ENCODE measurements around the gene CXXC1.
"Not testable (repeated sequence)": the region's sequence is repeated elsewhere in the genome, so short reads cannot be mapped to it uniquely, and the experiment has no call there.

CXXC1 gene

GRCh38 chr18:50274044-50274442 lies 13.4 kb downstream of the CXXC1 start:
- DNase-seq (ENCODE audit: low read depth) = no peak

GRCh38 chr18:50273203-50274043 lies 14.1 kb downstream of the CXXC1 start:
- DNase-seq (ENCODE audit: low read depth) = no peak

GRCh38 chr18:50272568-50272967 lies 14.9 kb downstream of the CXXC1 start:
- DNase-seq (ENCODE audit: low read depth) = no peak

GRCh38 chr18:50268022-50268747 lies 19.3 kb downstream of the CXXC1 start:
- DNase-seq (ENCODE audit: low read depth) = peak; percentile 68

GRCh38 chr18:50266248-50266704 lies 21.2 kb downstream of the CXXC1 start, which contains the start of gene CFAP53:
TSS of gene CFAP53 (minus strand) at chr18:50266495. CDS start at chr18:50266404, 91 bp downstream.
- DNase-seq (ENCODE audit: low read depth) = peak; percentile 84

- DNase-seq (ENCODE audit: low read depth) = no peak
Measured at GRCh38 chr18:50262977-50263376, 24.5 kb downstream of the CXXC1 start.

- DNase-seq (ENCODE audit: low read depth) = no peak
Measured at GRCh38 chr18:50250935-50251334, 36.6 kb downstream of the CXXC1 start.

GRCh38 chr18:50249576-50249975 lies 37.9 kb downstream of the CXXC1 start:
- DNase-seq (ENCODE audit: low read depth) = no peak

GRCh38 chr18:50247561-50247960 lies 39.9 kb downstream of the CXXC1 start:
- no peak for DNase-seq (ENCODE audit: low read depth)

- not testable (repeated sequence) for DNase-seq (ENCODE audit: low read depth)
Measured at GRCh38 chr18:50241768-50242167, 45.7 kb downstream of the CXXC1 start.

- DNase-seq (ENCODE audit: low read depth) = no peak
Measured at GRCh38 chr18:50240080-50240563, 47.4 kb downstream of the CXXC1 start.

GRCh38 chr18:50232419-50232818 lies 55.1 kb downstream of the CXXC1 start:
- DNase-seq (ENCODE audit: low read depth) = no peak

Data from activated T-cell treated with anti-CD3 and anti-CD28 coated beads for 24 hours (primary cell).